H1 (cell line): ENCODE results near the gene PHLDA2. TPM values are rescaled to one million over a fixed set of nuclear protein-coding genes. Genes with fewer than 3 reads are reported as not detected.

Source experiments
- CTCF ChIA-PET: fragments of 300-600 bp; sonication (Branson Sonifier 250); formaldehyde crosslinking; loops from one replicate; lab custom pipeline; 2021; ENCODE audit not compliant: partially characterized antibody; lab: Charles Lee
- POLR2A ChIA-PET: fragments of 300-600 bp; sonication (Branson Sonifier 250); formaldehyde crosslinking; loops from one replicate; lab custom pipeline; 2021; ENCODE audit warnings: inconsistent platforms; ENCODE audit not compliant: partially characterized antibody; lab: Charles Lee
- DNase-seq, 2 experiments: peaks; one replicate each; pipeline versions ENCODE4 v3.0.0 to v3.0.0-alpha.2; 2010 to 2022; ENCODE audit warnings: low spot score in 2 of 2, low read depth in 1 of 2, mixed read lengths in 1 of 2
- FAIRE-seq: peaks from 2 replicates; lab custom pipeline; 2011; peaks lifted over from hg19 to GRCh38; lab: Jason Lieb, UNC
- H2AFZ ChIP-seq: 2 replicates; pipeline ENCODE4 v1.8.1; 2012; ENCODE audit warnings: low read length, inconsistent platforms
- H2AK5ac ChIP-seq: 2 replicates; pipeline ENCODE4 v1.6.1; 2013; ENCODE audit warnings: low read depth, low read length
- H2BK120ac ChIP-seq: replicated peaks from 2 replicates; pipeline ENCODE3; 2013; ENCODE audit warnings: low read depth, low read length, inconsistent platforms
- H2BK12ac ChIP-seq: 2 replicates; pipeline ENCODE4 v1.6.1; 2013; ENCODE audit warnings: low read depth, low read length
- H2BK15ac ChIP-seq: 2 replicates; pipeline ENCODE4 v1.6.1; 2013; ENCODE audit warnings: low read length
- H2BK20ac ChIP-seq: 2 replicates; pipeline ENCODE4 v1.6.1; 2013; ENCODE audit warnings: low read length
- H2BK5ac ChIP-seq: 2 replicates; pipeline ENCODE4 v1.6.1; 2013; ENCODE audit warnings: low read depth, low read length
- H3K14ac ChIP-seq: 2 replicates; pipeline ENCODE4 v1.6.1; 2013; ENCODE audit warnings: inconsistent platforms; ENCODE audit not compliant: insufficient read length
- H3K18ac ChIP-seq: 2 replicates; pipeline ENCODE4 v1.6.1; 2013; ENCODE audit warnings: low read length; ENCODE audit errors: extremely low read depth
- H3K23ac ChIP-seq: 2 replicates; pipeline ENCODE4 v1.6.1; 2013; ENCODE audit warnings: inconsistent platforms; ENCODE audit not compliant: insufficient read length
- H3K23me2 ChIP-seq: 2 replicates; pipeline ENCODE4 v1.6.1; 2013; ENCODE audit warnings: low read depth, low read length
- H3K27ac ChIP-seq: 2 replicates; pipeline ENCODE4 v1.6.1; 2011; ENCODE audit warnings: low read depth, low read length, inconsistent platforms
- H3K27me3 ChIP-seq, 4 experiments: replicated peaks in 1 of 4; 1 replicate in 1 of 4; 2 replicates in 3 of 4; pipeline versions ENCODE4 v1.6.1 to v1.8.1; 2011 to 2013; ENCODE audit warnings: low read length in 3 of 4, mild to moderate bottlenecking in 3 of 4, inconsistent platforms in 2 of 4, mixed read lengths in 2 of 4, moderate library complexity in 1 of 4; ENCODE audit not compliant: control insufficient read depth in 3 of 4, insufficient read depth in 3 of 4; ENCODE audit errors: extremely low read depth in 1 of 4
- H3K36me3 ChIP-seq, 4 experiments: 2 replicates each; pipeline versions ENCODE4 v1.6.1 to v1.8.1; 2011 to 2013; ENCODE audit warnings: mild to moderate bottlenecking in 4 of 4, low read length in 3 of 4, moderate library complexity in 2 of 4, control low read depth in 1 of 4, inconsistent platforms in 1 of 4; ENCODE audit not compliant: insufficient read depth in 4 of 4, control insufficient read depth in 2 of 4
- H3K4ac ChIP-seq: replicated peaks from 2 replicates; pipeline ENCODE3; 2013; ENCODE audit warnings: low read length, low read depth, mixed read lengths, inconsistent platforms; ENCODE audit not compliant: insufficient read length
- H3K4me1 ChIP-seq, 4 experiments: replicated peaks in 1 of 4; 1 replicate in 1 of 4; 2 replicates in 3 of 4; pipeline versions ENCODE4 v1.6.1 to v1.8.1; 2011 to 2013; ENCODE audit warnings: low read length in 3 of 4, inconsistent platforms in 2 of 4, mixed read lengths in 1 of 4; ENCODE audit not compliant: insufficient read depth in 4 of 4, control insufficient read depth in 3 of 4
- H3K4me2 ChIP-seq, 2 experiments: 2 replicates each; pipeline versions ENCODE4 v1.6.1 to v1.8.1; 2011 to 2013; ENCODE audit warnings: low read depth in 2 of 2, low read length in 2 of 2, control low read depth in 1 of 2, inconsistent platforms in 1 of 2, mild to moderate bottlenecking in 1 of 2; ENCODE audit not compliant: insufficient read depth in 1 of 2
- H3K4me3 ChIP-seq, 4 experiments: fragments of 200-600, 300-600 bp in 1 of 4; sonication (generic), shearing (Covaris generic), sonication (Bioruptor Twin) in 1 of 4; 2 replicates each; pipeline versions ENCODE4 v1.5.1 to v1.8.1; 2011 to 2016; ENCODE audit warnings: low read length in 4 of 4, low read depth in 3 of 4, control low read depth in 2 of 4, inconsistent platforms in 2 of 4, mild to moderate bottlenecking in 2 of 4, mixed read lengths in 1 of 4, moderate library complexity in 1 of 4; ENCODE audit not compliant: insufficient read depth in 2 of 4; ENCODE audit errors: extremely low read depth in 1 of 4
- H3K56ac ChIP-seq: replicated peaks from 2 replicates; pipeline ENCODE3; 2013; ENCODE audit warnings: low read depth, mild to moderate bottlenecking, mixed read lengths, low read length, inconsistent platforms; ENCODE audit not compliant: insufficient read length
- H3K79me1 ChIP-seq: 2 replicates; pipeline ENCODE4 v1.6.1; 2013; ENCODE audit warnings: low read depth, low read length, control low read depth
- H3K79me2 ChIP-seq, 2 experiments: 2 replicates each; pipeline versions ENCODE4 v1.6.1 to v1.8.1; 2012 to 2013; ENCODE audit warnings: low read length in 2 of 2, mild to moderate bottlenecking in 2 of 2, inconsistent platforms in 1 of 2; ENCODE audit not compliant: insufficient read depth in 2 of 2, control insufficient read depth in 1 of 2
- H3K9ac ChIP-seq, 4 experiments: replicated peaks in 1 of 4; 1 replicate in 1 of 4; 2 replicates in 3 of 4; pipeline versions ENCODE4 v1.6.1 to v1.8.1; 2011 to 2013; ENCODE audit warnings: low read depth in 3 of 4, low read length in 3 of 4, control low read depth in 2 of 4, mild to moderate bottlenecking in 2 of 4, moderate library complexity in 2 of 4, inconsistent platforms in 1 of 4; ENCODE audit errors: extremely low read depth in 1 of 4
- H3K9me3 ChIP-seq, 2 experiments: 2 replicates each; pipeline versions ENCODE4 v1.6.1 to v1.8.1; 2012 to 2013; ENCODE audit warnings: mild to moderate bottlenecking in 2 of 2, moderate library complexity in 2 of 2, control low read depth in 1 of 2, inconsistent platforms in 1 of 2, low read depth in 1 of 2, low read length in 1 of 2, mixed read lengths in 1 of 2; ENCODE audit not compliant: insufficient read depth in 2 of 2
- H4K20me1 ChIP-seq, 2 experiments: replicated peaks in 1 of 2; 2 replicates each; pipeline versions ENCODE3 to v1.8.1; 2011 to 2013; ENCODE audit warnings: inconsistent platforms in 2 of 2, low read length in 2 of 2, mild to moderate bottlenecking in 1 of 2; ENCODE audit not compliant: insufficient read depth in 2 of 2, control insufficient read depth in 1 of 2
- H4K5ac ChIP-seq: 2 replicates; pipeline ENCODE4 v1.6.1; 2013; ENCODE audit warnings: low read length, low read depth, mixed read lengths, inconsistent platforms; ENCODE audit not compliant: insufficient read length
- H4K8ac ChIP-seq: 2 replicates; pipeline ENCODE4 v1.8.0; 2013; ENCODE audit warnings: mild to moderate bottlenecking, moderate library complexity, low read length, inconsistent platforms; ENCODE audit not compliant: insufficient read depth; ENCODE audit errors: extremely low read depth
- H4K91ac ChIP-seq: replicated peaks from 2 replicates; pipeline ENCODE3; 2013; ENCODE audit warnings: low read length, mixed read lengths, inconsistent platforms; ENCODE audit not compliant: insufficient read length
- ASH2L ChIP-seq: fragments of 200-600, 300-600 bp; sonication (generic); IDR thresholded peaks from one replicate; pipeline ENCODE4 v1.7.1; 2017; ENCODE audit warnings: low read length
- BACH1 ChIP-seq: IDR thresholded peaks from 2 replicates; pipeline ENCODE4 v1.6.1; 2012; ENCODE audit warnings: low read length, improper control_type of control experiment
- BRCA1 ChIP-seq: IDR thresholded peaks from 2 replicates; pipeline ENCODE4 v1.6.1; 2012; ENCODE audit warnings: low read depth, low read length, improper control_type of control experiment
- CBX5 ChIP-seq: fragments of 300-800, 300-1000 bp; sonication (generic); IDR thresholded peaks from 2 replicates; pipeline ENCODE4 v1.7.1; 2016; ENCODE audit warnings: antibody characterized with exemption, low read length, low read depth
- CBX8 ChIP-seq: fragments of 300-800, 300-1000 bp; sonication (generic); IDR thresholded peaks from 2 replicates; pipeline ENCODE4 v1.7.1; 2016; ENCODE audit warnings: low read depth, low read length, borderline replicate concordance
- CHD2 ChIP-seq: IDR thresholded peaks from 2 replicates; pipeline ENCODE4 v1.6.1; 2012; ENCODE audit warnings: low read length, improper control_type of control experiment
- SAP30 ChIP-seq: fragments of 300-600 bp; sonication (generic); IDR thresholded peaks from 2 replicates; pipeline ENCODE4 v1.7.1; 2012; ENCODE audit warnings: low read length, moderate library complexity, mild to moderate bottlenecking, inconsistent platforms; ENCODE audit not compliant: insufficient read depth, insufficient replicate concordance
- SIN3A ChIP-seq, 2 experiments: IDR thresholded peaks in 1 of 2; conservative IDR thresholded peaks in 1 of 2; 2 replicates each; pipeline ENCODE4 v1.6.1; 2011 to 2012; ENCODE audit warnings: low read length in 2 of 2, improper control_type of control experiment in 1 of 2, low read depth in 1 of 2, mild to moderate bottlenecking in 1 of 2
- TAF7 ChIP-seq: optimal IDR thresholded peaks from 2 replicates; pipeline ENCODE3; 2011; ENCODE audit warnings: low read depth, mild to moderate bottlenecking, inconsistent platforms, low read length, moderate library complexity, borderline replicate concordance
- WGBS, 2 experiments: shearing (Covaris generic) in 1 of 2; methylation state at CpG; one replicate each; pipeline versions ENCODE4 v1.1.6 to v1.1.7; 2013 to 2015; ENCODE audit warnings: low lambda C conversion rate in 2 of 2, mixed read lengths in 2 of 2, inconsistent platforms in 1 of 2, low coverage in 1 of 2, missing lambda C conversion rate in 1 of 2; ENCODE audit not compliant: insufficient replicate concordance in 2 of 2, insufficient coverage in 1 of 2, insufficient read length in 1 of 2; ENCODE audit errors: extremely low coverage in 1 of 2, missing lambda C conversion rate in 1 of 2; 5-methylcytosine and 5-hydroxymethylcytosine counted together
- polyA plus RNA-seq, 7 experiments: library from polyadenylated mRNA; depleted of rRNA in 3 of 7; stranded (reverse) in 5 of 7; unstranded in 2 of 7; fragments of >200 nt in 5 of 7; fragments of 200-250 nt in 2 of 7; gene quantifications; 1 replicate in 5 of 7; 2 replicates in 1 of 7; 4 replicates in 1 of 7; pipeline versions ENCODE4 v1.2.1 to v1.2.3, GENCODE V29; 2011 to 2013; ENCODE audit warnings: missing spikeins in 2 of 7, mixed read lengths in 2 of 7
- total RNA-seq: library from RNA; stranded (reverse); fragmentation: NEBNext Ultra II Directional; extraction: Animal tissue kit (Norgen Biotek cat#: 25700); gene quantifications from 2 replicates; pipeline ENCODE4 v1.2.1, GENCODE V29; 2021
- TF ChIP-seq, protein P1 (sequence below): IDR thresholded peaks from 2 replicates; pipeline ENCODE4 v1.6.1; 2011; ENCODE audit warnings: low read length, improper control_type of control experiment

PHLDA2 gene
- total and polyA plus RNA-seq, 2 of the 8 experiments (the other 6 are each of a cell fraction or from before 2014, with no cell fraction given), result 5.2 to 7.6 TPM

GRCh38 chr11:2924821-2925675, 4.2 kb downstream of the PHLDA2 start:
- Histone ChIP-seq H3K9me3 (no peaks in the 10 kb centered on the region), H3K27me3 (peaks cover 25 to 41% (median 36%) of the 10 kb centered on the region in 4 experiments), H3K36me3 (no peaks in the 10 kb centered on the region), H3K14ac (no peak overlapping the region), H3K4me3 (no peak overlapping the region), H3K79me1 (no peaks in the 10 kb centered on the region), H4K5ac (no peak overlapping the region), H2BK12ac (no peak overlapping the region), H3K9ac (no peak overlapping the region), H4K8ac (no peak overlapping the region), H3K56ac (no peak overlapping the region), H3K4me1 (peaks cover 0 to 7% (median 2%) of the 10 kb centered on the region in 4 experiments; a peak in 6 of 7 replicates), H3K27ac (no peak overlapping the region), H2AK5ac (no peak overlapping the region), H2BK15ac (no peak overlapping the region), H3K4ac (no peak overlapping the region), H2BK5ac (no peak overlapping the region), H3K18ac (no peak overlapping the region), H4K91ac (no peak overlapping the region), H3K23ac (no peak overlapping the region), H4K20me1 (peaks cover 4 to 9% of the 10 kb centered on the region in 2 experiments), H2BK20ac (no peak overlapping the region), H3K79me2 (no peaks in the 10 kb centered on the region), H2AFZ (no peak overlapping the region), H2BK120ac (no peak overlapping the region), H3K4me2 (no peak overlapping the region), H3K23me2 (peaks cover 8% of the 10 kb centered on the region; the same call in 1 of the 2 replicates)
- ChIA-PET CTCF (interaction anchor here (0.9 to 9.4 kb wide), 6 partner anchors 10 to 504 kb away, joined by 3 to 129 read pairs (median 4); partner anchors contain the start of gene CDKN1C), POLR2A (interaction anchor here (1.3 kb wide), 1 partner anchor 33 kb away, joined by 4 read pairs; no protein-coding TSS in a partner anchor)
- 91% methylated on average over 30 of the region's 30 CpGs; no CpG with 5 or more reads in 1 of the 2 experiments for WGBS, 2 experiments
- no peak for DNase-seq
- no peak for FAIRE-seq
- TF ChIP-seq, protein P1, sequence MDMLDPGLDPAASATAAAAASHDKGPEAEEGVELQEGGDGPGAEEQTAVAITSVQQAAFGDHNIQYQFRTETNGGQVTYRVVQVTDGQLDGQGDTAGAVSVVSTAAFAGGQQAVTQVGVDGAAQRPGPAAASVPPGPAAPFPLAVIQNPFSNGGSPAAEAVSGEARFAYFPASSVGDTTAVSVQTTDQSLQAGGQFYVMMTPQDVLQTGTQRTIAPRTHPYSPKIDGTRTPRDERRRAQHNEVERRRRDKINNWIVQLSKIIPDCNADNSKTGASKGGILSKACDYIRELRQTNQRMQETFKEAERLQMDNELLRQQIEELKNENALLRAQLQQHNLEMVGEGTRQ, result no peak
- no peak for TF ChIP-seq SAP30
- no peak for TF ChIP-seq SIN3A (conservative IDR thresholded peaks at IDR 0.05 in 1 of 2, IDR thresholded peaks at IDR 0.05 in 1 of 2; ENCODE audit: low read depth in 1 of 2, low read length in 2 of 2)
- no peak for TF ChIP-seq TAF7
- TF ChIP-seq BRCA1, result no peak
- TF ChIP-seq BACH1, result no peak
- no peak for TF ChIP-seq ASH2L
- TF ChIP-seq CHD2, result no peak
- TF ChIP-seq CBX8, result no peak
- TF ChIP-seq CBX5, result no peak
